Activated B cell treated with CpG ODN at 0.5 μM for 24 hours (primary cell): Measurements from ENCODE around the gene KCTD16. TPM values are rescaled to one million over a fixed set of nuclear protein-coding genes. Genes with fewer than 3 reads are reported as not detected.

Experiments
- ATAC-seq: fragments of 200-7000 bp; cut with Tn5 transposase; one replicate; pipeline ENCODE4 v1.10.0; 2021; ENCODE audit warnings: low read depth, mild to moderate bottlenecking, moderate library complexity
- CTCF ChIA-PET: fragments of 350-600 bp; sonication (Branson Sonifier 250); formaldehyde crosslinking; loops from one replicate; lab custom pipeline; 2021; ENCODE audit warnings: antibody characterized with exemption; lab: Charles Lee
- POLR2A ChIA-PET: fragments of 350-600 bp; sonication (Branson Sonifier 250); formaldehyde crosslinking; loops from one replicate; lab custom pipeline; 2021; ENCODE audit warnings: antibody characterized with exemption; lab: Charles Lee
- DNase-seq: peaks from one replicate; pipeline ENCODE4 v3.0.0; 2022
- H3K27ac Mint-ChIP-seq: one replicate; pipeline ENCODE4 v1.8.0; 2020; ENCODE audit warnings: mixed read lengths
- H3K27me3 Mint-ChIP-seq: one replicate; pipeline ENCODE4 v1.8.0; 2021; ENCODE audit warnings: mixed read lengths
- H3K36me3 Mint-ChIP-seq: one replicate; pipeline ENCODE4 v1.8.0; 2021; ENCODE audit warnings: low read depth, mixed read lengths
- H3K4me1 Mint-ChIP-seq: one replicate; pipeline ENCODE4 v1.8.0; 2021; ENCODE audit warnings: mixed read lengths
- H3K4me3 Mint-ChIP-seq: one replicate; pipeline ENCODE4 v1.8.0; 2020; ENCODE audit warnings: mild to moderate bottlenecking, mixed read lengths
- H3K9me3 Mint-ChIP-seq: one replicate; pipeline ENCODE4 v1.8.0; 2020; ENCODE audit warnings: mixed read lengths
- CTCF ChIP-seq: fragments of 200-600 bp; IDR thresholded peaks from one replicate; pipeline ENCODE4 v1.8.0; 2022; ENCODE audit warnings: antibody characterized with exemption, mild to moderate bottlenecking
- intact Hi-C: fragments of 100-400 bp; cut with micrococcal nuclease; formaldehyde crosslinking; loops from one replicate; pipeline ENCODE4 v1.15.1; 2024
- total RNA-seq: library from RNA; stranded (reverse); gene quantifications from 2 replicates; pipeline ENCODE4 v1.2.3, GENCODE V29; 2022

KCTD16 gene
- total RNA-seq, 1 donor from 2014 or later, result not detected

- no peaks in the 10 kb centered on the region for H3K36me3 Mint-ChIP-seq
- no peak for TF ChIP-seq CTCF
- intact Hi-C loops, result no loop called here
- no peaks in the 10 kb centered on the region for H3K4me1 Mint-ChIP-seq
- no peak overlapping the region for H3K4me3 Mint-ChIP-seq
- ChIA-PET POLR2A (no interaction called here), CTCF (no interaction called here)
- H3K27ac Mint-ChIP-seq, result no peak overlapping the region
- DNase-seq (no peak), ATAC-seq (no peak)
- no peaks in the 10 kb centered on the region for H3K9me3 Mint-ChIP-seq
- H3K27me3 Mint-ChIP-seq, result no peaks in the 10 kb centered on the region
Observed at GRCh38 chr5:144390133-144390532, 219.5 kb downstream of the KCTD16 start.

GRCh38 chr5:144391044-144391443, 220.4 kb downstream of the KCTD16 start:
- DNase-seq, result no peak
- intact Hi-C loops, result no loop called here
- ATAC-seq, result no peak
- Mint-ChIP-seq H3K27me3 (no peaks in the 10 kb centered on the region), H3K9me3 (no peaks in the 10 kb centered on the region), H3K36me3 (no peaks in the 10 kb centered on the region), H3K4me3 (no peak overlapping the region), H3K27ac (no peak overlapping the region), H3K4me1 (no peaks in the 10 kb centered on the region)
- no peak for TF ChIP-seq CTCF
- ChIA-PET POLR2A (no interaction called here), CTCF (no interaction called here)

GRCh38 chr5:144393641-144394435, 223.2 kb downstream of the KCTD16 start:
- no peak for TF ChIP-seq CTCF
- no peaks in the 10 kb centered on the region for H3K4me1 Mint-ChIP-seq
- no peak for DNase-seq
- POLR2A ChIA-PET, result no interaction called here
- no peak overlapping the region for H3K4me3 Mint-ChIP-seq
- CTCF ChIA-PET, result no interaction called here
- H3K36me3 Mint-ChIP-seq, result no peaks in the 10 kb centered on the region
- H3K27me3 Mint-ChIP-seq, result no peaks in the 10 kb centered on the region
- intact Hi-C loops, result no loop called here
- H3K9me3 Mint-ChIP-seq, result no peaks in the 10 kb centered on the region
- no peak overlapping the region for H3K27ac Mint-ChIP-seq
- ATAC-seq, result no peak

- ChIA-PET POLR2A (no interaction called here), CTCF (no interaction called here)
- ATAC-seq (no peak), DNase-seq (no peak)
- Mint-ChIP-seq H3K27me3 (no peaks in the 10 kb centered on the region), H3K9me3 (no peaks in the 10 kb centered on the region), H3K27ac (no peak overlapping the region), H3K4me1 (no peaks in the 10 kb centered on the region), H3K36me3 (no peaks in the 10 kb centered on the region), H3K4me3 (no peak overlapping the region)
- TF ChIP-seq CTCF, result no peak
- intact Hi-C loops, result no loop called here
Observed at GRCh38 chr5:144395704-144396103, 225.0 kb downstream of the KCTD16 start.

- ATAC-seq (no peak), DNase-seq (no peak)
- H3K4me1 Mint-ChIP-seq, result no peaks in the 10 kb centered on the region
- TF ChIP-seq CTCF, result no peak
- H3K27me3 Mint-ChIP-seq, result no peaks in the 10 kb centered on the region
- no peaks in the 10 kb centered on the region for H3K9me3 Mint-ChIP-seq
- no peak overlapping the region for H3K27ac Mint-ChIP-seq
- CTCF ChIA-PET, result no interaction called here
- H3K36me3 Mint-ChIP-seq, result no peaks in the 10 kb centered on the region
- POLR2A ChIA-PET, result no interaction called here
- H3K4me3 Mint-ChIP-seq, result no peak overlapping the region
- intact Hi-C loops, result no loop called here
Observed at GRCh38 chr5:144403058-144403457, 232.4 kb downstream of the KCTD16 start.
